ENCODE measurements around the gene EEF2K. TPM values are rescaled to one million over a fixed set of nuclear protein-coding genes. Genes with fewer than 3 reads are reported as not detected.

The EEF2K gene
- total RNA-seq, 1 donor from 2014 or later: 19.3 TPM

- no peaks in the 10 kb centered on the region for H3K27me3 Mint-ChIP-seq (ENCODE audit: unreplicated experiment)
- H3K9me3 Mint-ChIP-seq (ENCODE audit: unreplicated experiment): no peaks in the 10 kb centered on the region
- H3K27ac Mint-ChIP-seq (ENCODE audit: unreplicated experiment): no peak overlapping the region
- no peaks in the 10 kb centered on the region for H3K4me1 Mint-ChIP-seq (ENCODE audit: unreplicated experiment)
- no peak for TF ChIP-seq CTCF (IDR thresholded peaks at IDR 0.05; ENCODE audit: unreplicated experiment)
- no peak overlapping the region for H3K4me3 Mint-ChIP-seq (ENCODE audit: unreplicated experiment)
- H3K36me3 Mint-ChIP-seq (ENCODE audit: low read depth, unreplicated experiment): peaks cover 6% of the 10 kb centered on the region
- no peak for DNase-seq (ENCODE audit: low spot score)
Observed at GRCh38 chr16:22225060-22225459, 19.0 kb downstream of the EEF2K start.

- Mint-ChIP-seq H3K27me3 (ENCODE audit: unreplicated experiment) (no peaks in the 10 kb centered on the region), H3K27ac (ENCODE audit: unreplicated experiment) (no peak overlapping the region), H3K4me3 (ENCODE audit: unreplicated experiment) (no peak overlapping the region), H3K36me3 (ENCODE audit: low read depth, unreplicated experiment) (peaks cover 5% of the 10 kb centered on the region), H3K9me3 (ENCODE audit: unreplicated experiment) (no peaks in the 10 kb centered on the region), H3K4me1 (ENCODE audit: unreplicated experiment) (no peaks in the 10 kb centered on the region)
- no peak for DNase-seq (ENCODE audit: low spot score)
- TF ChIP-seq CTCF (IDR thresholded peaks at IDR 0.05; ENCODE audit: unreplicated experiment): no peak
Observed at GRCh38 chr16:22229889-22230288, 23.8 kb downstream of the EEF2K start.

DNA sequence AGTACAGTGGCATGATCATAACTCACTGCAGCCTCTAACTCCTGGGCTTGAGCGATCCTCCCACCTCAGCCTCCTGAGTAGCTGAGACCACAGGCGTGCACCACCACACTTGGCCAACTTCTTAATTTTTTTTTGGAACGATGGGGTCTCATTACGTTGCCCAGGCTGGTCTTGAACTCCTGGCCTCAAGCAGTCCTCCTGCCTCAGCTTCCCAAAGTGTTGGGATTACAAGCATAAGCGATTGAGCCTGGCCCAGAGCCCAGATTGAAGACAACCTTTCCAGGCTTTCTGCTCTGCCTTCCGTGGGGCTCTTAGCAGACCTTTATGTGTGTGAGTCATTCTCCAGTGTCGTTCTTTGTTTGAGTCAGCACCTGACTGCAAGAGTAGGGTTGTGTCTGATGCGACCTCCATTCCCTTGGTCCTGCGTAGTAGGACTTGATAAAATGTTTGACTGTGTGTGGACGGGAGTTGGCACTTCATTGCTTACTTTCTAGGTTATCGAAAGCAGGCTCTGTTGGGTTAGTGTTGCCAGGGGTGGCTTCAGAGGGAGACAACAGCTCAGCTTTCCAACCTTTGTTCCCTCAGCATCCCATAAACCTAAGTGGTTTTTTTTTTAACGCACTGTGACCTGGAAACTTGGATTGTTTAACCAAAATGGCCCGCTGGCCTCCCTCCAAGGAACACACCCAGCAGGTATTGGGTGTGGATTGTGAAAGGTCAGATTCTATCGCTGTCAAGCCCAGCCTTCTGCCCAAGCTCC, 26.4 kb downstream of the EEF2K start:
- Mint-ChIP-seq H3K9me3 (ENCODE audit: unreplicated experiment) (no peaks in the 10 kb centered on the region), H3K4me1 (ENCODE audit: unreplicated experiment) (no peaks in the 10 kb centered on the region), H3K27me3 (ENCODE audit: unreplicated experiment) (no peaks in the 10 kb centered on the region), H3K27ac (ENCODE audit: unreplicated experiment) (no peak overlapping the region), H3K4me3 (ENCODE audit: unreplicated experiment) (no peak overlapping the region), H3K36me3 (ENCODE audit: low read depth, unreplicated experiment) (peaks cover 3% of the 10 kb centered on the region)
- no peak for TF ChIP-seq CTCF (IDR thresholded peaks at IDR 0.05; ENCODE audit: unreplicated experiment)
- no peak for DNase-seq (ENCODE audit: low spot score)

GRCh38 chr16:22233037-22233372, 26.9 kb downstream of the EEF2K start:
- H3K9me3 Mint-ChIP-seq (ENCODE audit: unreplicated experiment): no peaks in the 10 kb centered on the region
- no peaks in the 10 kb centered on the region for H3K27me3 Mint-ChIP-seq (ENCODE audit: unreplicated experiment)
- DNase-seq (ENCODE audit: low spot score): no peak
- no peaks in the 10 kb centered on the region for H3K4me1 Mint-ChIP-seq (ENCODE audit: unreplicated experiment)
- H3K27ac Mint-ChIP-seq (ENCODE audit: unreplicated experiment): no peak overlapping the region
- peaks cover 3% of the 10 kb centered on the region for H3K36me3 Mint-ChIP-seq (ENCODE audit: low read depth, unreplicated experiment)
- no peak overlapping the region for H3K4me3 Mint-ChIP-seq (ENCODE audit: unreplicated experiment)
- TF ChIP-seq CTCF (IDR thresholded peaks at IDR 0.05; ENCODE audit: unreplicated experiment): no peak

- no peak for DNase-seq (ENCODE audit: low spot score)
- Mint-ChIP-seq H3K27me3 (ENCODE audit: unreplicated experiment) (no peaks in the 10 kb centered on the region), H3K4me1 (ENCODE audit: unreplicated experiment) (no peaks in the 10 kb centered on the region), H3K4me3 (ENCODE audit: unreplicated experiment) (no peak overlapping the region), H3K9me3 (ENCODE audit: unreplicated experiment) (no peaks in the 10 kb centered on the region), H3K36me3 (ENCODE audit: low read depth, unreplicated experiment) (no peaks in the 10 kb centered on the region), H3K27ac (ENCODE audit: unreplicated experiment) (no peak overlapping the region)
- TF ChIP-seq CTCF (IDR thresholded peaks at IDR 0.05; ENCODE audit: unreplicated experiment): no peak
Observed at GRCh38 chr16:22235839-22236745, 30.0 kb downstream of the EEF2K start.

Measured in endothelial cell (in vitro differentiated cells).